Astrocyte (in vitro differentiated cells and primary cell): ENCODE measurements around the gene HIC1. TPM values are rescaled to one million over a fixed set of nuclear protein-coding genes. Genes with fewer than 3 reads are reported as not detected.

ENCODE experiments used
- DNase-seq: peaks from one replicate; pipeline ENCODE4 v3.0.0-alpha.2; 2010; ENCODE audit warnings: low read depth
- FAIRE-seq: peaks from 2 replicates; lab custom pipeline; 2011; peaks lifted over from hg19 to GRCh38; lab: Jason Lieb, UNC
- H2AFZ ChIP-seq: 2 replicates; pipeline ENCODE4 v1.6.0; 2012; ENCODE audit warnings: low read depth, low read length, inconsistent platforms
- H3K27ac ChIP-seq: 2 replicates; pipeline ENCODE4 v1.5.1; 2011; ENCODE audit warnings: low read depth, low read length, inconsistent platforms
- H3K27me3 ChIP-seq: 2 replicates; pipeline ENCODE4 v1.6.0; 2011; ENCODE audit warnings: low read length, inconsistent platforms; ENCODE audit not compliant: insufficient read depth
- H3K36me3 ChIP-seq: 2 replicates; pipeline ENCODE4 v1.5.1; 2011; ENCODE audit warnings: low read length, inconsistent platforms; ENCODE audit not compliant: insufficient read depth
- H3K4me1 ChIP-seq: 2 replicates; pipeline ENCODE4 v1.5.1; 2011; ENCODE audit warnings: low read length, inconsistent platforms; ENCODE audit not compliant: insufficient read depth
- H3K4me2 ChIP-seq: 2 replicates; pipeline ENCODE4 v1.6.0; 2012; ENCODE audit warnings: low read length, inconsistent platforms
- H3K4me3 ChIP-seq: 2 replicates; pipeline ENCODE4 v1.5.1; 2011; ENCODE audit warnings: low read depth, mild to moderate bottlenecking, low read length, inconsistent platforms; ENCODE audit not compliant: insufficient read depth
- H3K79me2 ChIP-seq: 2 replicates; pipeline ENCODE4 v1.6.0; 2012; ENCODE audit warnings: mild to moderate bottlenecking, low read length, inconsistent platforms; ENCODE audit not compliant: insufficient read depth
- H3K9ac ChIP-seq: 2 replicates; pipeline ENCODE4 v1.6.0; 2012; ENCODE audit warnings: mild to moderate bottlenecking, low read length, inconsistent platforms
- H3K9me3 ChIP-seq: 2 replicates; pipeline ENCODE4 v1.5.1; 2012; ENCODE audit warnings: low read depth, mild to moderate bottlenecking, low read length, inconsistent platforms; ENCODE audit not compliant: insufficient read depth
- H4K20me1 ChIP-seq: 2 replicates; pipeline ENCODE4 v1.6.0; 2012; ENCODE audit warnings: low read length, inconsistent platforms; ENCODE audit not compliant: insufficient read depth
- H3K27ac Mint-ChIP-seq: one replicate; pipeline ENCODE4 v1.8.0; 2021; ENCODE audit warnings: mild to moderate bottlenecking, mixed read lengths; ENCODE audit not compliant: unreplicated experiment
- H3K27me3 Mint-ChIP-seq: one replicate; pipeline ENCODE4 v1.8.0; 2021; ENCODE audit warnings: low read depth, mixed read lengths; ENCODE audit not compliant: unreplicated experiment
- H3K36me3 Mint-ChIP-seq: one replicate; pipeline ENCODE4 v1.8.0; 2021; ENCODE audit warnings: low read depth, mixed read lengths; ENCODE audit not compliant: unreplicated experiment
- H3K4me1 Mint-ChIP-seq: one replicate; pipeline ENCODE4 v1.8.0; 2021; ENCODE audit warnings: low read depth, mixed read lengths; ENCODE audit not compliant: unreplicated experiment
- H3K4me3 Mint-ChIP-seq: one replicate; pipeline ENCODE4 v1.8.0; 2021; ENCODE audit warnings: mild to moderate bottlenecking, moderate library complexity, mixed read lengths; ENCODE audit not compliant: unreplicated experiment
- H3K9me3 Mint-ChIP-seq: one replicate; pipeline ENCODE4 v1.8.0; 2021; ENCODE audit warnings: mild to moderate bottlenecking, mixed read lengths; ENCODE audit not compliant: unreplicated experiment
- EZH2 ChIP-seq: IDR thresholded peaks from 2 replicates; pipeline ENCODE4 v1.6.1; 2012; ENCODE audit warnings: mild to moderate bottlenecking, low read length, inconsistent platforms; ENCODE audit not compliant: insufficient read depth
- total RNA-seq: library from RNA; stranded (reverse); gene quantifications from 2 replicates; pipeline ENCODE4 v1.2.1, GENCODE V29; 2021
- TF ChIP-seq, protein P1 (sequence below): IDR thresholded peaks from 2 replicates; pipeline ENCODE4 v1.5.1; 2011; ENCODE audit warnings: low read depth, mild to moderate bottlenecking, inconsistent platforms, low read length, moderate library complexity; ENCODE audit not compliant: insufficient read depth

Gene HIC1
- total RNA-seq, 1 donor from 2014 or later, result 9.0 TPM

DNA sequence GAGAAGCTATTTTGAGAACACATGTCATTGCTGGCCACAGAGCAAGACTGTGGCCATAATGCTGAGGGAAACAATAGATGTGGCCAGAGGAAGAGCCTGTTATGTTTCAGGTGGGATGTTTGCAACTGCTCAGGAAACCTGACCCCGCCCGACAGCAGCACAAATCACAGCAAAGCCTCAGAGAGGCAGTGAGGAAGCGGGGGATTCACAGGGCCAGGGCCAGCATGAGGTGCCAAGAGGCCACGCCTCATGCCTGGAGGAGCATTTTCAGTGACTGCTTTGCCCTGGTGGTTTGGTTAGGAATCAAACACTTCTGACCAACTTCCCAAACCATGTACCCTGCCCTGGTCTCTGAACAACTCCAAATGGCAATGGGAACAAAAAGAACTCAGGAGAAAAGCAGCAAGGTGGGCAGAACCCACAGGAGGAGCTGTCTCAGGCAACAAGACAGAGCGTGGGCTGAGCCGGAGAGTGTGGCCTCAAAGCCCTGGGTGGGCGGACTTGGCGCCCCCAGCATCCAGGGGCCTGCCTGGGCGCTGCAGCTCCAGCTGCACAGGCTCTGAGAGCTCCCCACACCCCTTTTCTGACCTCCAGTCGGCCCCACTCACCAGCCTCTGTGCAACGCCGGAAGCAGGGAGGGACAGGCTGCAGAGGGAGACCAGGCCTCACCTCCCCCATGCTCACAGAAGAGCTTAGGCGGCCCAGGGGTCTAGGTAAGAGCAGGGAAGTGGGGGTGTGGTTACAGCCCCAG is 20.6 kb downstream of the HIC1 start:
- Histone ChIP-seq H2AFZ (no peak overlapping the region), H3K9me3 (no peaks in the 10 kb centered on the region), H3K27me3 (no peaks in the 10 kb centered on the region), H3K79me2 (no peaks in the 10 kb centered on the region), H3K4me3 (no peak overlapping the region), H3K4me1 (peaks cover 33% of the 10 kb centered on the region), H3K36me3 (no peaks in the 10 kb centered on the region), H3K9ac (peak overlapping the region; percentile 7), H4K20me1 (no peaks in the 10 kb centered on the region), H3K4me2 (peak overlapping the region; percentile 12), H3K27ac (peak overlapping the region; percentile 44)
- FAIRE-seq (no peak), DNase-seq (peak; percentile 64)
- no peak overlapping the region for H3K27ac Mint-ChIP-seq
- peaks cover 37% of the 10 kb centered on the region for H3K36me3 Mint-ChIP-seq
- no peak overlapping the region for H3K4me3 Mint-ChIP-seq
- H3K4me1 Mint-ChIP-seq, result peaks cover 24% of the 10 kb centered on the region
- no peak for TF ChIP-seq EZH2
- TF ChIP-seq, protein P1, sequence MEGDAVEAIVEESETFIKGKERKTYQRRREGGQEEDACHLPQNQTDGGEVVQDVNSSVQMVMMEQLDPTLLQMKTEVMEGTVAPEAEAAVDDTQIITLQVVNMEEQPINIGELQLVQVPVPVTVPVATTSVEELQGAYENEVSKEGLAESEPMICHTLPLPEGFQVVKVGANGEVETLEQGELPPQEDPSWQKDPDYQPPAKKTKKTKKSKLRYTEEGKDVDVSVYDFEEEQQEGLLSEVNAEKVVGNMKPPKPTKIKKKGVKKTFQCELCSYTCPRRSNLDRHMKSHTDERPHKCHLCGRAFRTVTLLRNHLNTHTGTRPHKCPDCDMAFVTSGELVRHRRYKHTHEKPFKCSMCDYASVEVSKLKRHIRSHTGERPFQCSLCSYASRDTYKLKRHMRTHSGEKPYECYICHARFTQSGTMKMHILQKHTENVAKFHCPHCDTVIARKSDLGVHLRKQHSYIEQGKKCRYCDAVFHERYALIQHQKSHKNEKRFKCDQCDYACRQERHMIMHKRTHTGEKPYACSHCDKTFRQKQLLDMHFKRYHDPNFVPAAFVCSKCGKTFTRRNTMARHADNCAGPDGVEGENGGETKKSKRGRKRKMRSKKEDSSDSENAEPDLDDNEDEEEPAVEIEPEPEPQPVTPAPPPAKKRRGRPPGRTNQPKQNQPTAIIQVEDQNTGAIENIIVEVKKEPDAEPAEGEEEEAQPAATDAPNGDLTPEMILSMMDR, result no peak
- H3K9me3 Mint-ChIP-seq, result no peaks in the 10 kb centered on the region
- no peaks in the 10 kb centered on the region for H3K27me3 Mint-ChIP-seq

DNA sequence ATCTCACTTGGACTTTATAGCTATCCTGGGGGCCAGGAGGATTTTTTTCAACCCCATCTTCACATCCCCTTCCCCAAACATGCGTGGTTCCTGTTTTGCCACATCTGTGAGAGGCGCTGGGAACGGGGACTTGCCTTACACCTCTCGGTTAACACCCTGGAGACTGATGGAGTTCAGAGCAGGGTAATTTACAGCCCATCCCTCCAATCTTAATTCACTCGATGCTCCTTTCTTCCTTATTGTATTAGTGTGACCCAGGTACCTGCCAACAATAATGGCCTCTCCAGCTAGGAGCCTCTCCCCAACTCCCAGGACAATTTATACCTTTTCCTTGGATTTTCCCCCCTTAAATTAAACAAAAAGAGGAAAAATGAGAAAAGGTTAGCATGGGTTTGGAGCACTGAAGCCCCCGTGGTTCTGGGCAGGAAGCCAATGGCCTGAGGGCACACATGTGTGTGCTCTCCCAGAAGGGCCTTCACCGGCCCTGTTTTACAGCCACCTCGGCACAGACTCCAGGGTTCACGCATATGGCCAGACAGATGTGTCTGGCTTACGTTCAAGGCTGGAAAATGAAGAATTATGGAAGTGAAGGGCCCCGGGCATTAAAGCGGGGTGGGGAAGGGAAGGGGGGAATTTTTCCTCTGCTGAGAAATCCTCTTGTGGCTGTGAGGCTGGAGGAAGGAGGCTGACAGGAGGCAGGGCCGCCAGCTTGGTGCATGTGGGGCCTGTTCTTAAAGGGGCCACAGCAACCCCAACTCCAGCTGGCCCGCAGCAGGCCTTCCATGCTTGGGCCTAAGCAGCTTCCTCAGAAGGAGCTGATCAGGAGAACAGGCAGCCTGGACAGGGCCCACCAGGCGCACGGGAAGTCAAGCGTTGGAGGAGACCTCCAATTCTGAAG is 21.4 kb downstream of the HIC1 start:
- Mint-ChIP-seq H3K27ac (no peak overlapping the region), H3K4me1 (peaks cover 25% of the 10 kb centered on the region), H3K4me3 (no peak overlapping the region), H3K9me3 (no peaks in the 10 kb centered on the region), H3K27me3 (no peaks in the 10 kb centered on the region), H3K36me3 (peaks cover 33% of the 10 kb centered on the region)
- peak overlapping the region; percentile 3 for H3K27ac ChIP-seq
- peak overlapping the region; percentile 12 for H3K4me2 ChIP-seq
- H4K20me1 ChIP-seq, result no peaks in the 10 kb centered on the region
- H3K4me3 ChIP-seq, result no peak overlapping the region
- H3K4me1 ChIP-seq, result peaks cover 31% of the 10 kb centered on the region
- H3K9me3 ChIP-seq, result no peaks in the 10 kb centered on the region
- no peak overlapping the region for H2AFZ ChIP-seq
- H3K27me3 ChIP-seq, result no peaks in the 10 kb centered on the region
- DNase-seq (peak; percentile 28), FAIRE-seq (no peak)
- no peaks in the 10 kb centered on the region for H3K79me2 ChIP-seq
- H3K36me3 ChIP-seq, result peaks cover 4% of the 10 kb centered on the region
- TF ChIP-seq, protein P1, result no peak
- TF ChIP-seq EZH2, result no peak
- peak overlapping the region; percentile 7 for H3K9ac ChIP-seq
